Lower lobe of right lung (tissue), 2 donors: ENCODE data around the gene SBSN. TPM values are rescaled to one million over a fixed set of nuclear protein-coding genes. Genes with fewer than 3 reads are reported as not detected.

Experiments
- ATAC-seq, 2 donors: fragments of 200-7000 bp; cut with Tn5 transposase; one replicate each; pipeline ENCODE4 v1.9.1; 2020 to 2022; ENCODE audit warnings: mild to moderate bottlenecking in 2 of 2, moderate library complexity in 2 of 2
- DNase-seq: peaks from one replicate; pipeline ENCODE4 v3.0.0-alpha.2; 2020
- H3K27ac ChIP-seq: fragments of 200-600 bp; one replicate; pipeline ENCODE4 v1.8.0; 2022
- H3K27me3 ChIP-seq: fragments of 200-600 bp; one replicate; pipeline ENCODE4 v1.8.0; 2022; ENCODE audit warnings: low read depth
- H3K36me3 ChIP-seq: fragments of 200-600 bp; one replicate; pipeline ENCODE4 v1.8.0; 2022; ENCODE audit warnings: mild to moderate bottlenecking
- H3K4me1 ChIP-seq: fragments of 200-600 bp; one replicate; pipeline ENCODE4 v1.8.0; 2022
- H3K4me3 ChIP-seq: fragments of 200-600 bp; one replicate; pipeline ENCODE4 v1.8.0; 2022; ENCODE audit warnings: mild to moderate bottlenecking
- H3K9me3 ChIP-seq: fragments of 200-600 bp; one replicate; pipeline ENCODE4 v1.8.0; 2022
- CTCF ChIP-seq: fragments of 200-600 bp; IDR thresholded peaks from one replicate; pipeline ENCODE4 v1.8.0; 2022; ENCODE audit warnings: antibody characterized with exemption, mild to moderate bottlenecking
- intact Hi-C: fragments of 100-400 bp; cut with DNase I; formaldehyde crosslinking; loops from one replicate; pipeline ENCODE4 v1.11.0; 2022
- total RNA-seq: library from RNA; stranded (reverse); fragmentation: NEBNext Ultra II Directional; extraction: Animal tissue kit (Norgen Biotek cat#: 25700); gene quantifications from one replicate; pipeline ENCODE4 v1.2.1, GENCODE V29; 2021
- donor health status: DM: no; HTN: yes; CAD: no; lungs with severe emphysema.

The SBSN gene
- total RNA-seq, 1 donor from 2014 or later = not detected

DNA sequence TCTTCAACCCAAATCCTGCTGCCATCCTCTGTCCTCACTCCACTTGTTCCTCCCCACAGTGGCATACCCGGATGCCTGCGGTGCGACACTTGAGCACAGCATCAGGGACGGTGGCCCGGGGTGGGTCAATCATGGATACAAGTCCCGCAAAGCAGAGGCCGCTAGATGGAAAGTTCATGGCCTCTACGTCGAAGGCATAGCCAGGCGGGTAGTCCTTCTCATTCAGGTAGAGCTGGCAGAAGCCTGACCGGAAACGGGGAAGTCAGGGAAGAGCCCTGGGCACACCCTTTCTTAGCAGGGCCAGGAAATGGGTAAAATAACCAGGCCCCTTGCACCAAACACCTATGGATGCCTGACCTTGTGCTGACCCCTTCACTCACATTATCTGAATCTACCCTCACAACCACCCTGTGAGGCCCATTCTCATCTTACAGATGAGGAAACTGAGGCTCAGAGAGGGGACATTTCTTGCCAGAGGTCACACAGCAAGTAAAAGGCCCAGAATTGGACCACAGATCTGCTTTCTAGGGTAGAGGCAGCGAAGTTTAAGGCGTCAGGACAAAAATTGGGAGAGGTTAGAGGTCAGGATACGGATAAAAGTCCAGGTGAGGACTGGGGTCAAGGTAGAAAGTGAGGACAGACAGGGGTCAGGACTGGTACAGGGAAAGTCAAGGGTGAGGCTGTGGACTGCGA lies 28.9 kb upstream of the SBSN start:
- H3K36me3 ChIP-seq = no peaks in the 10 kb centered on the region
- no peaks in the 10 kb centered on the region for H3K9me3 ChIP-seq
- no peak for DNase-seq
- no peak for TF ChIP-seq CTCF
- peaks cover 7% of the 10 kb centered on the region for H3K4me1 ChIP-seq
- intact Hi-C loops = no loop called here
- peaks cover 32% of the 10 kb centered on the region for H3K27me3 ChIP-seq
- no peak overlapping the region for H3K27ac ChIP-seq
- no peak for ATAC-seq
- no peak overlapping the region for H3K4me3 ChIP-seq

- H3K4me3 ChIP-seq = no peak overlapping the region
- intact Hi-C loops = no loop called here
- no peak for TF ChIP-seq CTCF
- peaks cover 7% of the 10 kb centered on the region for H3K4me1 ChIP-seq
- peaks cover 31% of the 10 kb centered on the region for H3K27me3 ChIP-seq
- no peak for DNase-seq
- no peak overlapping the region for H3K27ac ChIP-seq
- H3K9me3 ChIP-seq = no peaks in the 10 kb centered on the region
- H3K36me3 ChIP-seq = no peaks in the 10 kb centered on the region
- no peak for ATAC-seq
Observed at GRCh38 chr19:35556025-35556590, 28.0 kb upstream of the SBSN start.

DNA sequence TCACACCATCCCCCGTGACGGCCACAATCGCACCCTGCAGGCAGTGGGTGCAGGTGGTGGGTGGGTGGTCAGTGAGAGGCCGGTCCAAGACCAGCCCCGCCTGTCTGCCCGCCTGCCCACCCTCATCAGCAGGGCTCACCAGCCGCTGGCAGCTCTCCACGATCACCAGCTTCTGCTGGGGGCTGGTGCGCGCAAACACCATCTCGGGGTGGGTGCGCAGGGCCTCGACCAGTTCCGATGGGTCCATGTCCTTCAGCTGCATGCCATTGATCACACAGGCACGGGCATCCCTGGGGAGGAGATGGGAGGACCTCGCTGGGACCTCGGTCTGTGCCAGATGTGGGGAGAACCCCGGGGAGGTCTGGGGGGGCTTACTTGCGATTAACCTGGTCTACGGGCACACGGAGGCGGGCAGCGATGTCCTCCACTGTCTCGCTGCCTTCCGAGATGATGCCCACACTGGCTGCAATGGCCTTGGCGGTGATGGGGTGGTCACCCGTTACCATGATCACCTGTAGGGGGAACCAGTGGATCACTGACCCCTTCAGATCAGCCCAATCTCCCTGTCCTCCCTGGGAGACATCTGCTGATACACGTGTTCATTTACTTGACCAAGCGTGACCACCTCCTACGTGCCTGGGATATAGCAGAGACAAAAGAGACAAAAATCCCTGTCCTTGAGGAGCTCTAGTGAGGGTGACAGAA lies 27.3 kb upstream of the SBSN start:
- Histone ChIP-seq H3K9me3 (no peaks in the 10 kb centered on the region), H3K36me3 (no peaks in the 10 kb centered on the region), H3K4me3 (no peak overlapping the region), H3K27ac (no peak overlapping the region), H3K27me3 (peaks cover 31% of the 10 kb centered on the region), H3K4me1 (peaks cover 7% of the 10 kb centered on the region)
- no peak for ATAC-seq
- no peak for DNase-seq
- no peak for TF ChIP-seq CTCF
- intact Hi-C loops = no loop called here

- ATAC-seq (no peak), DNase-seq (no peak)
- Histone ChIP-seq H3K9me3 (no peaks in the 10 kb centered on the region), H3K4me1 (peaks cover 7% of the 10 kb centered on the region), H3K27me3 (peaks cover 19% of the 10 kb centered on the region), H3K36me3 (no peaks in the 10 kb centered on the region), H3K4me3 (no peak overlapping the region), H3K27ac (no peak overlapping the region)
- intact Hi-C loops = no loop called here
- no peak for TF ChIP-seq CTCF
Observed at GRCh38 chr19:35554076-35554475, 26.0 kb upstream of the SBSN start.

DNA sequence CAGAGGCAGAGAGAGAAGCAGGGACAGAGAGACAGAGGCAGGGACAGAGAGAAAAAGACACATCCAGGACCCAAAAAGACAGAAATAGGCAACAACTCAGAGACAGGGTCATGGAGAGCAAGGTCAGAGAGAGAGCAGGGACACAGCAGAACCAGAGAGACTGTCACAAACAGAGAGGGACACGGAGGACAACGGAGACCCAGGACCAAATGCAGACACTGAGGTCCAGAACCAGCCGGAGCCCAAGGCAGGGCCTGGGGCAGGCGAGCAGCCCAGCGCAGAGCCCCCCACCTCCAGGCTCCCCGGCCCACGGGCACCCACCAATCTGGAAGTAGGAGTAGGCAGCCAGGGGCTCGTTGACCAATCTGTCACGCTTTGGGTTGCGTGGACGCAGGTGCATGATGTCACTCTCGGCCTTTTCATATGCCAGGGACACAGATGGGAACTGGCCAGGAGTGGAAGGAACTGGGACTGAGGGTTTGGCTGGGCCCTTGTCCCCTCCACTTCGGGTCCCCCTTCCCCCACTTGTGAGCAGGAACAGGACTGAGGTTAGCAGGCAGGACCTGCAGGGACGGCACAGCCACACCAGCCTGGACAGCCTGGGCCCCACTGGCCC lies 25.4 kb upstream of the SBSN start:
- no peak overlapping the region for H3K27ac ChIP-seq
- H3K4me3 ChIP-seq = no peak overlapping the region
- H3K9me3 ChIP-seq = no peaks in the 10 kb centered on the region
- peaks cover 13% of the 10 kb centered on the region for H3K27me3 ChIP-seq
- H3K4me1 ChIP-seq = peaks cover 7% of the 10 kb centered on the region
- no peak for TF ChIP-seq CTCF
- no peaks in the 10 kb centered on the region for H3K36me3 ChIP-seq
- no peak for ATAC-seq
- no peak for DNase-seq
- intact Hi-C loops = no loop called here
